ENCODE results near the gene ALG14.
"Not testable (repeated sequence)": the region's sequence is repeated elsewhere in the genome, so short reads cannot be mapped to it uniquely, and the experiment has no call there.

The ALG14 gene

GRCh38 chr1:94951509-94952208 is 121.1 kb downstream of the ALG14 start:
- DNase-seq, result no peak

- no peak for DNase-seq
These were observed 121.7 kb downstream of the ALG14 start for GRCh38 chr1:94951046-94951445.

GRCh38 chr1:94949681-94950661 is 122.8 kb downstream of the ALG14 start:
- DNase-seq, result peak; percentile 83

DNA sequence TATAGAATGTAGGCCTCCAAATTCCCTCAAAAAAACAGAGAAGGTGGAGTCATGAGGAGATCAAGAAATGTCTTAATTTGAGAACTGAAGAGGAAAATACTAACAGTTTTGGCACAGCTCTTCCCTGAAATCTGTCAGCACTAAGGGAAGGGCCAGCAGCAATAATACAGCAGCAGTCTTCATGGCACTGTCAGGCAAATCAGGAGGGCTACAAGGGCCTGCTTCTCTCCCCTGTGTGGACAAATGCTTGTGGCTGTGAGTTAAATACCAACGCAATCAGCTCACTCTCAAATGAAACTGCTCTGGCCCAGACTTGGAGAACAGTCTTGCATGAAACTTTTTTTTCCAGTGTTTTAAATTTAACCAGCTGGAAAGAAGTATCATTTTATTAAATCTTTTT is 125.3 kb downstream of the ALG14 start:
- no peak for DNase-seq

- no peak for DNase-seq
These were observed 125.9 kb downstream of the ALG14 start for GRCh38 chr1:94946886-94947285.

DNA sequence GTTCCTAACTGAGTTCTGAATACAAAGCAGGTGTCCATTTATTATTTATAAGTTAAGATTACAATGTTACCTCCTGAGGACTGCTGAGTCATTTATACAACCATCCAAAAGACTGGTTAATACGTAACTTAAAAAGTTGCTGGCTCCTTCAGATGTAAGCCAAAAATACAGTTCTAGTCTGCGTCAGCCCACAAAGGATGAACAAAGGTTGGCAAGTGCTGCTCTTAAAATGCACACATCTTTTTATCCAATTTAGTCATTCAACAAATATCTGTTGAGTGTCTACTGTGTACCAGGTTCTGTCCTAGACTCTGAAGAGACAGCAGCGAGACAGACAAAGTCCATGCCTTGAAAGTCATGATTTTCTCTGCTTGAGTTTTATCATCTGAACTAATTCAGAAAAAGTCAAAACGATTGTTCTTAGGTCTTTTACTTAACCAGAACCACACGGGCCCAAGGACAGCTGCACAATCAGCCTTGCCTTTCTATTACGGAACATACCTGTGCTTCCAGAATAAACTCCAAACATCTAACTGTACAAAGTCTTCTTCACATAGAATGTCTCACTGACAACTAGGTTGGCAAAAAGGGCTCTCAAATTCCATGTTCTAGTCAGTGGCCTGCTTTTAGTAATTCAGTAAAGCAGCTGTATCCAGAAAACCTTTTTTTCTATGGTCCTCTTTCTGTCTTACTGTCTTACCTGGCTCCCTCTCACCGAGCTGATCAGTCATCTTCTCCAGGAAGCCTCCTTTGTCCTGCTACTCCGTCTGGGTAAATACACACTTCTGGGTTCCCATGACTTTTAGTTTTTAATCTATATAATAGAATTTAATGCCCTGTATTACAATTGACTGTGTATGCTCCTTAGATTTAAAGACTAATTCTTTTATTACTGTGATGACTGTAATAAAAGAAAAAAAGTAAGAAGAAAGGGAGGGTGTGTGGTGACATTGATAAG is 130.3 kb downstream of the ALG14 start:
- DNase-seq, result no peak

DNA sequence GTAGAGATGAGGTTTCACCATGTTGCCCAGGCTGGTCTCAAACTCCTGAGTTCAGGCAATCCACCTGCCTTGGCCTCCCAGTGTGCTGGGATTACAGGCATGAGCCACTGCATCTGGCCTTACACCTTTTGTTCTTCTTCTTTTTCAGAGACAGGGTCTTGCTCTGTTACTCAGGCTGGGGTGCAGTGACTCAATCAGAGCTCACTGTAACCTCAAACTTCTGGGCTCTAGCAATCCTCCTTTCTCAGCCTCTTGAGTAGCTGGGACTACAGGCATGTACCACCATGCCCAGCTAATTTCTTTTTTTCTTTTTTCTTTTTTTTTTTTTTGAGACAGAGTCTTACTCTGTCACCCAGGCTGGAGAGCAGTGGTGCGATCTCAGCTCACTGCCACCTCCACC is 131.3 kb downstream of the ALG14 start:
- DNase-seq, result not testable (repeated sequence)

DNA sequence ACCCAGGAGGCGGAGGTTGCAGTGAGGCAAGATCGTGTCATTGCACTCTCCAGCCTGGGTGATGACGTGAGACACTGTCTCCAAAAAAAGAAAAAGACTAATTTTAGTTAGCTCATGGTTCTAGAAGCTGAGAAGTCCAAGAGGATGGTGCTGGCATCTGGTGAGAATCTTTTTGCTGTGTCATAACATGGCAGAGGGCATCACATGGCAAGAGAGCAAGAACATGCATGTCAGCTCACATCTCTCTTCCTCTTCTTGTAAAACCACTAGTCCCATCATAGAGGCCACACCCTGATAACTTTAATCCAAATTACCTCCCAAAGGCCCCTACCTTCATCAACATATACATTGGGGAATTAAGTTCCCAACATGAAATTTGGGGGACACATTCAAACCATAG is 132.0 kb downstream of the ALG14 start:
- no peak for DNase-seq

DNA sequence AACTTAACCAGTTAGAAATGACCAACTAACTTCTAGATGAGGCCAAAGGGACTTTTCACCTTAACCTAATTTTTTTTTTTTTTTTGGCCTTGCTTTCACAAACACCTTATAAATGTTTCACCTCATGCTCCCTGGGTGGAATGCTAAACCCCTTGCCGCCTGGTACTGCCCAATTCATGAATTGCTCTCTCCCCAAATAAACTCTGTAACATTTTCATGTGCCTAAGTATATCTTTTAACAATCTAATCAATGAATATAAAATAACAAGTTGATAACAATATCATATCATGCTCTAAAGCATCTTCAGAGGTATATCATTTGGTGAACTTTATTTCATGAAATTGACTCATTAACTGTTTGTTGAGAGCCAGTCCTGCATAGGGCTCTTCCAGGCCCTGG is 134.9 kb downstream of the ALG14 start:
- no peak for DNase-seq

- DNase-seq, result no peak
These were observed 135.7 kb downstream of the ALG14 start for GRCh38 chr1:94936861-94937620.

DNA sequence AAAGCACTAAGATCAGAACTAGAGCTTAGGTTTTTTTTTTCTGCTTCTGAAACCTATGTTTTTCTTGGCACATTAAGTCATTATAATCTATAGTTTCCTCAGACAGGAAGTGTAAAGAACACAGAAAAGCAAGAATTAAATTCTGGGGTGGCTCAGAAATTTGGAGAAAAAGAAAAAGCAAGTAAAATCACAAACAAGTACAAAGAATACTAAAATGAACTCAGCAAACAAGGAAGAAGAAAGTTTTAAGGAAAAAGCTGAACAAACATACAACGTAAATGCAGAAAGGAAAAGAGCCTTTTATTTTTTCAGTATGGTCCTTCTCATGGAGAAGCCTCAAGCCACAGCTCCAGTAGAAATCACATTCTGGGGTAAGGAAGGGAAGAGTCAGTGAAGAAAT is 137.3 kb downstream of the ALG14 start:
- DNase-seq, result no peak

- DNase-seq, result no peak
These were observed 137.7 kb downstream of the ALG14 start for GRCh38 chr1:94935034-94935433.

DNA sequence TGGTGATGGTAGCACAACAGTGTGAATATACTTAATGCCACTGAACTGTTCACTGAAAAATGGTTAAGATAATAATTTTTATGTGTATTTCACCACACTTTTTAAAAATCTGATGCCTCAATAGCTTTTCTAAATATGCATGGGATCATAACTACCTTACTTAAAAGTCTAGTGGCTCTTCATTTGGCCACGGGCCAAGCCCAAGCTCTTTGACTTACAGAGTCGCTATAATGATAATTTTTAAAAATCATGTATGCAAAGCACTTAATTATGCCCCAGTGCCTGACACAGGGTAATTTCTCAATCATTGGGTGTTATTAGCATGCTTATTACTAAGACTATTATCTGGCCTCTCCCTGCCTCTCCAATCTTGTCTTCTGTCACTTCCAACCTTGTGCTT is 138.2 kb downstream of the ALG14 start:
- no peak for DNase-seq

GRCh38 chr1:94931254-94931841 is 141.4 kb downstream of the ALG14 start:
- DNase-seq, result no peak

- DNase-seq, result no peak
These were observed 143.2 kb downstream of the ALG14 start for GRCh38 chr1:94929351-94930217.

DNA sequence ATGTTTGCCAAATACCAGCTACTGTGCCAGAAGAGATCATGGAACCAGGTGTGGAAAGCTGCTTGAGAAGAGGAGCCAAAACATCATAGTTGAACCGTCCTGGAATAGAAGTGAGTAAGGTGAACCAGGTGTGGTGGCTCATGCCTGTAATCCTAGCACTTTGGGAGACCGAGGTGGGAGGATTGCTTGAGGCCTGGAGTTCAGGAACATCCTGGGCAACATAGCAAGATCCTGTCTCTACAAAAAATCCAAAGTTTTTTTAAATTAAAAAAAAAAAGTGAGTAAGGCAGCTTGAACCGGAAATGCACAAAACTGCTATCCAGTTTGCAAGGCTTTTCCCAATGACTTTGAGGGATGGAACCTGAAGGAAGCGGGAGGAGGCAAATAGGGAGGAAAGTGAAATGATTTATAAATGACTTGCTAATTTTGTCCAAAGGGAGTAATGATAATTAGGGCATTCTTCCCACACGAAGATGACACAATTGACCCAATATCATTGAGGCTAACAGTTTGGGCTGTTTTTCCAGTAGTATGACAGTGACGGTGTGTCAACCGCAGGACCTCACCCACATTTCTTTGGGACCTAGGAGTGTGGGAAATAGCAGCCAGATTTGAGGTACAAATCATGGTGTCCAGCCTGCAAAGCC is 144.3 kb downstream of the ALG14 start:
- DNase-seq, result no peak

GRCh38 chr1:94927405-94928175 is 145.2 kb downstream of the ALG14 start:
- DNase-seq, result peak; percentile 73

- peak; percentile 95 for DNase-seq
These were observed 145.8 kb downstream of the ALG14 start, which contains the start of gene CNN3 for GRCh38 chr1:94926915-94927404. Gene CNN3, minus strand, starts transcription at chr1:94927110. Its CDS starts 216 bp downstream, at chr1:94926894.

All from NCI-H774 (cell line).